ENCODE measurements around the gene CDC42BPA. TPM values are rescaled to one million over a fixed set of nuclear protein-coding genes. Genes with fewer than 3 reads are reported as not detected.

CDC42BPA gene
- total RNA-seq, 2 donors from 2014 or later = 47.8 to 56.4 TPM

GRCh38 chr1:226979115-226979516 is 339.2 kb downstream of the CDC42BPA start:
- intact Hi-C loops (cut with DNase I) = no loop called here
- DNase-seq (ENCODE audit: low spot score) = no peak

- intact Hi-C loops (cut with DNase I) = no loop called here
- no peak for DNase-seq (ENCODE audit: low spot score)
Observed at GRCh38 chr1:226978432-226979114, 339.7 kb downstream of the CDC42BPA start.

- intact Hi-C loops (cut with DNase I) = no loop called here
- no peak for DNase-seq (ENCODE audit: low spot score)
Observed at GRCh38 chr1:226977643-226978431, 340.5 kb downstream of the CDC42BPA start.

- intact Hi-C loops (cut with DNase I) = no loop called here
- DNase-seq (ENCODE audit: low spot score) = no peak
Observed at GRCh38 chr1:226976978-226977642, 341.2 kb downstream of the CDC42BPA start.

- no peak for DNase-seq (ENCODE audit: low spot score)
- intact Hi-C loops (cut with DNase I) = no loop called here
Observed at GRCh38 chr1:226976276-226976977, 341.9 kb downstream of the CDC42BPA start.

GRCh38 chr1:226975259-226976250 is 342.7 kb downstream of the CDC42BPA start:
- intact Hi-C loops (cut with DNase I) = no loop called here
- no peak for DNase-seq (ENCODE audit: low spot score)

GRCh38 chr1:226974544-226975258 is 343.6 kb downstream of the CDC42BPA start:
- intact Hi-C loops (cut with DNase I) = loop anchor here in 1 of 2 donors (1.0 kb wide), 1 partner anchor 34 kb away; the partner anchor contains the start of gene COQ8A
- DNase-seq (ENCODE audit: low spot score) = no peak

- intact Hi-C loops (cut with DNase I) = loop anchor here in 1 of 2 donors (1.0 kb wide), 1 partner anchor 34 kb away; the partner anchor contains the start of gene COQ8A
- no peak for DNase-seq (ENCODE audit: low spot score)
Observed at GRCh38 chr1:226973898-226974543, 344.3 kb downstream of the CDC42BPA start.

- intact Hi-C loops (cut with DNase I) = no loop called here
- no peak for DNase-seq (ENCODE audit: low spot score)
Observed at GRCh38 chr1:226973371-226973897, 344.9 kb downstream of the CDC42BPA start.

- intact Hi-C loops (cut with DNase I) = no loop called here
Observed at GRCh38 chr1:226972931-226973330, 345.4 kb downstream of the CDC42BPA start.

GRCh38 chr1:226971765-226972164 is 346.5 kb downstream of the CDC42BPA start:
- intact Hi-C loops (cut with DNase I) = no loop called here

More at GRCh38 chr1:226972931-226973330, 345.4 kb downstream of the CDC42BPA start:
- no peak for DNase-seq (ENCODE audit: low spot score)

GRCh38 chr1:226967665-226968064 is 350.6 kb downstream of the CDC42BPA start:
- intact Hi-C loops (cut with DNase I) = no loop called here
- DNase-seq (ENCODE audit: low spot score) = no peak

More at GRCh38 chr1:226971765-226972164, 346.5 kb downstream of the CDC42BPA start:
- DNase-seq (ENCODE audit: low spot score) = no peak

- DNase-seq (ENCODE audit: low spot score) = peak; percentile 32
- intact Hi-C loops (cut with DNase I) = no loop called here
Observed at GRCh38 chr1:226966683-226967082, 351.6 kb downstream of the CDC42BPA start.

- peak; percentile 13 for DNase-seq (ENCODE audit: low spot score)
- intact Hi-C loops (cut with DNase I) = no loop called here
Observed at GRCh38 chr1:226965581-226966440, 352.5 kb downstream of the CDC42BPA start.

GRCh38 chr1:226964611-226965486 is 353.4 kb downstream of the CDC42BPA start:
- intact Hi-C loops (cut with DNase I) = no loop called here
- DNase-seq (ENCODE audit: low spot score) = no peak
